ENCODE measurements around the gene WDR5.
A peak's percentile ranks its signal among the peaks of the same experiment; 100 is the strongest.
"Not testable (repeated sequence)": the region's sequence is repeated elsewhere in the genome, so short reads cannot be mapped to it uniquely, and the experiment has no call there.

WDR5 gene

DNA sequence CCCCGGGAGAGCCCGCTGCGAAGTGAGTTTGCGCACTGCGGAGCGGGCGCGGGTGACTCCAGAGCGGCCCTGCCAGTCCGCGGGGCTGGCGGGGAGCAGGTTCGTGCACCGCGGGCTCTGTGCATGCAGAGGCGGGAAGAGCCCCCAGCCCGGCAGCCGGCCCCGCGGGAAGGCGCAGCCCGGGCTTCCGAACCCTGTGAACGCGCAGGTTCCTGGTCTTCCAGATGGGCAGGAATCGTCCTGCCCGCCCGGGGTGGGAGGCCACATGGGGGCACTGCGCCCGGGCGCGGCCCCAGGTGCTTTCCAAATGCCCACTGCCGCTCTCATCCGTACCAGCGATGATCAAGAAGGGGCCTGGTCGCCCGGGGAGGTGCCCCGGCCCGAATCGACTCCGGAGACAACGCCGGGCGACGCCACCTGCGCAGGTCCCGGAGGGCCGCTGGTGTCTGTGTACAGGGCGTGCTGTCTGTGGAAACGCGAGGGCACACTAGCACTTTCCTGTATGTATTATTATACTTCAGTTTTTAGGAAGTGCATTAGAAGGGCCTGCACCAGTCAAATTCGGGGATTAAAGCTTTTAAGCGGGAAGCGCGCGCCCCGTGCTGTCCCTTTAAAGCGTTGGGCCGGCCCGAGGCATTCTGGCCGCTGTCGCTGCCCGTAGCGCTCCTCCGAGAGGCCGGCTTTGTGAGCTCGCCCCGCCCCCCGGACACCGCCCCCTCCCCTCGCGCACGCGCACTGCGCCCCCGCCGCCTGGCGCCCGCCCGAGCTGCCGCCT is at the start of gene WDR5:
Gene WDR5, plus strand, starts transcription at position 740 of the 775 bp plus-strand sequence. CDS start 3,796 bp downstream, outside the sequence.
- H3K4me3 ChIP-seq (ENCODE audit: low read depth, low read length), result peak within 1 kb of the TSS; percentile 100
- H3K36me3 ChIP-seq (ENCODE audit: insufficient read depth, low read length), result 0 out of 2 replicates have a peak, but pooled peaks cover 7% of the 10 kb centered on the region
- no peaks in the 10 kb centered on the region for H3K27me3 ChIP-seq (ENCODE audit: insufficient read depth, low read length)
- H3K27ac ChIP-seq (ENCODE audit: low read depth, low read length), result peak within 1 kb of the TSS; percentile 59; the same call in 1 of the 2 replicates
- H3K4me1 ChIP-seq (ENCODE audit: control insufficient read depth, insufficient read depth, low read length, unreplicated experiment), result peaks cover 33% of the 10 kb centered on the region
- H2AFZ ChIP-seq (ENCODE audit: low read length, unreplicated experiment), result peak within 1 kb of the TSS; percentile 100
- H3K79me2 ChIP-seq (ENCODE audit: control insufficient read depth, insufficient read depth, low read length, unreplicated experiment), result peaks cover 43% of the 10 kb centered on the region

DNA sequence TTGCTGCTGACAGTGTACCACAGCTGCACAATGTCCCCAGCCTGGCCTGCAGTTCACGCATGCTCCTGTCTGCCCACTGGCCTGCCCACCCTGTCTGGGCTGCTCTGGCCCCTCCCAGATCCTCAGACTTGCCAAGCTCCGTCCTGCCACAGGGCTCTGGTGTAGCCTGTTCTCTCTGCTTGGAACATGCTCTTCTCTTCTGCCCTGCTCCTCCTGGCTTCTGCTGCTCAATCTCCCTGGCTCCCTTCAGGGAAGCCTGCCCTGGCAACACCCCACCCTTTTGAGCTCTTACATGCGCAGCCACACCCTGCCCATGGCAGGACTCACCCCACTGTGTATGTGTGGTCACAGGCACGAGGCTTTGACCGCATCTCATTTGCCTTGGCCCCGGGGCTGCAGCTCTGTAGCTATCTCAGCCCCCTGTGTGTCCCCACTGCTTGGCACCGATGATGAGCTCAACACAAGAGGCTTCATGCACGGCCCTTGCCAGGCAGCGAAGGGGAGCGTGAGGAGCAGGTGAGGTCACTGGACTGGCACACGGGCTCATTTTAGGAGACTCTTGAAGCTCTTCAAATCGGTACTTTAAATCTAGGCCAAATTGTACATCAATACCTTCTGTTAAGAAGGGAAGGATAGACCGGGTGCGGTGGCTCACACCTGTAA is 47.7 kb upstream of the WDR5 start:
- H3K79me2 ChIP-seq (ENCODE audit: control insufficient read depth, insufficient read depth, low read length, unreplicated experiment), result no peaks in the 10 kb centered on the region
- H3K4me1 ChIP-seq (ENCODE audit: control insufficient read depth, insufficient read depth, low read length, unreplicated experiment), result no peaks in the 10 kb centered on the region
- no peaks in the 10 kb centered on the region for H3K36me3 ChIP-seq (ENCODE audit: insufficient read depth, low read length)
- H3K27me3 ChIP-seq (ENCODE audit: insufficient read depth, low read length), result peaks cover 25% of the 10 kb centered on the region
- no peak overlapping the region for H2AFZ ChIP-seq (ENCODE audit: low read length, unreplicated experiment)
- H3K4me3 ChIP-seq (ENCODE audit: low read depth, low read length), result no peak overlapping the region
- H3K27ac ChIP-seq (ENCODE audit: low read depth, low read length), result no peak overlapping the region

DNA sequence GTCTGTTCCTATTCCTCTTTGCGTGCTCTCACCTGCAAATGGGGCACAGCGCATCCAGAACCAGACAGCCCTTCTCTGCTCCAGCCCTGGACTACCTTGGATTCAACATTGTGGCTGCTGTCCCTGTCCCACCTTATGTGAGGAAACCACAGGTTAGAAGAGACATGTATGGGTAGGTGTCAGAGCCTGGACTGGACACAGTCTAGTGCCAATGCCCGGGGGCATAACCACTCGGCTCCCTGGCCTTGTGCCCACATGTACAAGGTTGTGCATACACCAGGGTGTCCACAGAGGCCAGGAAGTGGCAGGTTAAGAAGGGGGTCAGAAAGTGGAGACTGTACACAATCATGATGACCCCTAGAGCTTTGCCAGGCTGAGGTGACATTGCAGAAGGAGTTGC is 45.9 kb upstream of the WDR5 start:
- peaks cover 29% of the 10 kb centered on the region for H3K27me3 ChIP-seq (ENCODE audit: insufficient read depth, low read length)
- no peak overlapping the region for H2AFZ ChIP-seq (ENCODE audit: low read length, unreplicated experiment)
- no peaks in the 10 kb centered on the region for H3K4me1 ChIP-seq (ENCODE audit: control insufficient read depth, insufficient read depth, low read length, unreplicated experiment)
- H3K4me3 ChIP-seq (ENCODE audit: low read depth, low read length), result no peak overlapping the region
- no peaks in the 10 kb centered on the region for H3K36me3 ChIP-seq (ENCODE audit: insufficient read depth, low read length)
- no peaks in the 10 kb centered on the region for H3K79me2 ChIP-seq (ENCODE audit: control insufficient read depth, insufficient read depth, low read length, unreplicated experiment)
- H3K27ac ChIP-seq (ENCODE audit: low read depth, low read length), result no peak overlapping the region

DNA sequence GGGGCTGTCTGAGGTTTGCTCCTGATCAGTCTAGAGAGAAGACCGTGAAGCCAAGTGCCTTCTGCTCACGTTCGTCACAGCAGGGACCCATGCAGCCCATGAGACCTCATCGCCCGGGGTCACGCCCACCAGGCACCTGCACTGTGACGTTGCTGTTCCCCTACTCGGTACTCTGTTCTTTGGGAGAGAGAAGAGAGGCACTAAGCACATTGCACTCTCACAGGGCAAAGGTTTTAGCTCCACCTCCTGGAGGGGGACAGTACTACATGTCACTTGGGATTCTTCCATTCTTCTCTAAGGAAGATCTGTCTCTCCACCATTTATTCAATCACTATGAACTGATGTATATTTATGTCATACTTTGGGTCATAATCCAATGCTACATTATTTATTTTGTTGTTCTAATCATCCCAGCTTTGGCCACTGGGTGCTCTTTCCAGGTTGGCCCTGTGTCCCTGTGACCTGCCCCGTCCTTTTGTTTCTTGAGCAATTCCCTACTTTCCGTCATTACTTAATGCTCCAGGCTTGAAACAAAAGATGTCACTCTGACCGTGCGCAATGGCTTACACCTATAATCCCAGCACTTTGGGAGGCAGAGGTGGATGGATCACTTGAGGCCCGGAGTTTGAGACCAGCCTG is 36.6 kb upstream of the WDR5 start:
- Histone ChIP-seq H3K4me3 (ENCODE audit: low read depth, low read length) (no peak overlapping the region), H2AFZ (ENCODE audit: low read length, unreplicated experiment) (no peak overlapping the region), H3K79me2 (ENCODE audit: control insufficient read depth, insufficient read depth, low read length, unreplicated experiment) (no peaks in the 10 kb centered on the region), H3K4me1 (ENCODE audit: control insufficient read depth, insufficient read depth, low read length, unreplicated experiment) (no peaks in the 10 kb centered on the region), H3K36me3 (ENCODE audit: insufficient read depth, low read length) (no peaks in the 10 kb centered on the region), H3K27me3 (ENCODE audit: insufficient read depth, low read length) (peaks cover 24% of the 10 kb centered on the region), H3K27ac (ENCODE audit: low read depth, low read length) (no peak overlapping the region)

DNA sequence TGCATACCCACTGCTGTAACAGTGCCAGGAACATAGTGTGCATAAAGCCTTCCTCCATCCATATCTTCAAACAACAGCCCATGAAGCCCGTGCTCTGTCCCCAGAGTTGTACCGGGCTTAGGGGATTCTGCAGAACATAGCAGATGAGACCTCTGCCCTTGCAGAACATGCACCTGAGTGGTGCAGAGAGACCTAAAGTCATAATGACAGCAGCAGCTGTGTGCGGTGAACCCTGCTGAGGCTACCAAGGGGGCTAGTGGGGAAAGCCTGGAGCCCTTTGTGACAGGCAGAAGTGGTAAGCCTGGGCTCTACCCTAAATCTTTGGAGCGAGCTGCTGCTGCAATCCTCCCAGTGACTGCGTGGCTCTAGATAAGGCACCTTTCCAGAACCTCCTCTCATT is 35.8 kb upstream of the WDR5 start:
- no peaks in the 10 kb centered on the region for H3K4me1 ChIP-seq (ENCODE audit: control insufficient read depth, insufficient read depth, low read length, unreplicated experiment)
- H3K36me3 ChIP-seq (ENCODE audit: insufficient read depth, low read length), result no peaks in the 10 kb centered on the region
- H3K79me2 ChIP-seq (ENCODE audit: control insufficient read depth, insufficient read depth, low read length, unreplicated experiment), result no peaks in the 10 kb centered on the region
- no peak overlapping the region for H3K27ac ChIP-seq (ENCODE audit: low read depth, low read length)
- peaks cover 21% of the 10 kb centered on the region for H3K27me3 ChIP-seq (ENCODE audit: insufficient read depth, low read length)
- no peak overlapping the region for H3K4me3 ChIP-seq (ENCODE audit: low read depth, low read length)
- no peak overlapping the region for H2AFZ ChIP-seq (ENCODE audit: low read length, unreplicated experiment)

DNA sequence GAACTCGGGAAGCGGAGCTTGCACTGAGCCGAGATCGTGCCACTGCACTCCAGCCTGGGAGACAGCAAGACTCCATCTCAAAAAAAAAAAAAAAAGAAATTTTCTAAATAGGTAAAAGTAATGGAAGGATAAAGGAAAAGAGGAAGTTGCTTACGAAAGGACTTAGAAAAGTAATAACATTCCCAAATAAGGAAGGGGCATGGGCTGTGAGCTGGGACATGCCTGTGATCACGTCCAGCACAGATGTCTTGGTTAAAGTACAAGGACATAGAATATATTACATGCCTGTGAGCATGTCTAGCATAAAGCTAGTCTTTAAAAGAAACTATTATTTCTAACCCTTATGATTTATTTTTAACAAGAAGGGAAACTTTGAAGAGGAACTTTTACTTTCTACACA is 34.7 kb upstream of the WDR5 start:
- H2AFZ ChIP-seq (ENCODE audit: low read length, unreplicated experiment); H3K4me1 ChIP-seq (ENCODE audit: control insufficient read depth, insufficient read depth, low read length, unreplicated experiment); H3K36me3 ChIP-seq (ENCODE audit: insufficient read depth, low read length); H3K27ac ChIP-seq (ENCODE audit: low read depth, low read length); H3K4me3 ChIP-seq (ENCODE audit: low read depth, low read length); H3K79me2 ChIP-seq (ENCODE audit: control insufficient read depth, insufficient read depth, low read length, unreplicated experiment): not testable (repeated sequence)
- H3K27me3 ChIP-seq (ENCODE audit: insufficient read depth, low read length), result peaks cover 29% of the 10 kb centered on the region

DNA sequence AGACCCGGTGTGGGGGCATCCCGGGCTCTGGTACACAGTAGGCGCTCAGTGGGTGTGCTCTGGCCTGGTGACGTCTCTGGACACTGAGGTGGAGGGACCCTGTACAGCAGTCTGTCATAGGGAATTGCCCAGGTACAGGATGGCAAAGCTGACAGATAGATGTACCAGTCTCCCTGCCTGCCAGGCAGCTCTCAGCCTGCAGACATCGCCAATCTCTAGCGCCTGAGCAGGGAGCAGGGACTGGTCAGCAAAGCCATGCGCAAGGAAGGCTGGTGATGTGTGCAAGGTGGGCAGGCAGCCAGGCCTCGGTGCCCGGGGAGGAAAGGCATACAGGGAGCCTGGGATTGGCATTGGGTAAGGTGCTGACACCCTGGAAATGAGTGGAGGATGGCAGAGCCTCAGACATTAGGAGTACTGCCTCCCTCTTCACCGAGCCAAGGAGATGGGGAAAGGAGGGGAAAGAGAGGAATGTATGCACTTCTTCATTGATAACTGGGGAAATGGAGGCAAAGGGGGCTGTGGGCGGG is 34.2 kb upstream of the WDR5 start:
- H3K4me1 ChIP-seq (ENCODE audit: control insufficient read depth, insufficient read depth, low read length, unreplicated experiment), result no peaks in the 10 kb centered on the region
- H3K27me3 ChIP-seq (ENCODE audit: insufficient read depth, low read length), result peaks cover 32% of the 10 kb centered on the region
- H3K79me2 ChIP-seq (ENCODE audit: control insufficient read depth, insufficient read depth, low read length, unreplicated experiment), result no peaks in the 10 kb centered on the region
- no peak overlapping the region for H3K27ac ChIP-seq (ENCODE audit: low read depth, low read length)
- H3K4me3 ChIP-seq (ENCODE audit: low read depth, low read length), result no peak overlapping the region
- H2AFZ ChIP-seq (ENCODE audit: low read length, unreplicated experiment), result no peak overlapping the region
- no peaks in the 10 kb centered on the region for H3K36me3 ChIP-seq (ENCODE audit: insufficient read depth, low read length)

DNA sequence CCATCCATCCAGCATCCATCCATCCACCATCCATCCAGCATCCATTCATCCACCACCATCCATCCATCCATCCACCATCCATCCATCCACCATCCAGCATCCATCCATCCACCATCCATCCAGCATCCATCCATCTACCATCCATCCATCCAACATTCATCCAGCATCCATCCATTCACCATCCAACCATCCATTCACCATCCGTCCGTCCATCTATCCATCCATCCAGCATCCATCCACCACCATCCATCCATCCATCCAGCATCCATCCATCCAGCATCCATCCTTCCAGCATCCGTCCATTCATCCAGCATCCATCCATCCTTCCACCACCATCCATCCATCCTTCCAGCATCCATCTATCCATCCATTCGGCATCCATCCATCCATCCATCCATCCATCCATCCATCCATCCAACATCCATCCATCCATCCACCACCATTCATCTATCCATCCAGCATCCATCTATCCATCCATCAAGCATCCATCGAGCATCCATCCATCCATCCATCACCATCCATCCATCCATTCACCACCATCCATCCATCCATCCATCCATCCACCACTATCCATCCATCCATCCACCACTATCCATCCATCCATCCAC is 32.4 kb upstream of the WDR5 start:
- no peak overlapping the region for H2AFZ ChIP-seq (ENCODE audit: low read length, unreplicated experiment)
- H3K4me1 ChIP-seq (ENCODE audit: control insufficient read depth, insufficient read depth, low read length, unreplicated experiment), result no peaks in the 10 kb centered on the region
- peaks cover 37% of the 10 kb centered on the region for H3K27me3 ChIP-seq (ENCODE audit: insufficient read depth, low read length)
- H3K27ac ChIP-seq (ENCODE audit: low read depth, low read length), result no peak overlapping the region
- no peaks in the 10 kb centered on the region for H3K36me3 ChIP-seq (ENCODE audit: insufficient read depth, low read length)
- H3K79me2 ChIP-seq (ENCODE audit: control insufficient read depth, insufficient read depth, low read length, unreplicated experiment), result no peaks in the 10 kb centered on the region
- no peak overlapping the region for H3K4me3 ChIP-seq (ENCODE audit: low read depth, low read length)

DNA sequence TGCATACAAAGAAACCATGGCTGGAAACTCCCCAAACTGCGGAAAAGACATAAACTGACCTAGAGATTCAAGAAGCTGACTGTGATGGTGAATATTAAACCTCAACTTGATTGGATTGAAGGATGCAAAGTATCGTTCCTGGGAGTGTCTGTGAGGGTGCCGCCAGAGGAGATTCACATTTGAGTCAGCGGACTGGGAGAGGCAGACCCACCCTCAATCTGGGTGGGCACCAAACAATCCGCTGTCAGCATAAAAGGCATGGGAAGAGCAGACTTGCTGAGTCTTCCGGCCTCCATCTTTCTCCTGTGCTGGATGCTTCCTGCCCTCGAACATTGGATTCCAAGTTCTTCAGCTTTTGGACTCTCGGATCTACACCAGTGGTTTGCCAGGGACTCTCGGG is 24.8 kb upstream of the WDR5 start:
- H3K4me1 ChIP-seq (ENCODE audit: control insufficient read depth, insufficient read depth, low read length, unreplicated experiment), result no peaks in the 10 kb centered on the region
- no peaks in the 10 kb centered on the region for H3K79me2 ChIP-seq (ENCODE audit: control insufficient read depth, insufficient read depth, low read length, unreplicated experiment)
- no peaks in the 10 kb centered on the region for H3K36me3 ChIP-seq (ENCODE audit: insufficient read depth, low read length)
- H3K27ac ChIP-seq (ENCODE audit: low read depth, low read length), result no peak overlapping the region
- no peak overlapping the region for H3K4me3 ChIP-seq (ENCODE audit: low read depth, low read length)
- no peak overlapping the region for H2AFZ ChIP-seq (ENCODE audit: low read length, unreplicated experiment)
- peaks cover 8% of the 10 kb centered on the region; the same call in 1 of the 2 replicates for H3K27me3 ChIP-seq (ENCODE audit: insufficient read depth, low read length)

DNA sequence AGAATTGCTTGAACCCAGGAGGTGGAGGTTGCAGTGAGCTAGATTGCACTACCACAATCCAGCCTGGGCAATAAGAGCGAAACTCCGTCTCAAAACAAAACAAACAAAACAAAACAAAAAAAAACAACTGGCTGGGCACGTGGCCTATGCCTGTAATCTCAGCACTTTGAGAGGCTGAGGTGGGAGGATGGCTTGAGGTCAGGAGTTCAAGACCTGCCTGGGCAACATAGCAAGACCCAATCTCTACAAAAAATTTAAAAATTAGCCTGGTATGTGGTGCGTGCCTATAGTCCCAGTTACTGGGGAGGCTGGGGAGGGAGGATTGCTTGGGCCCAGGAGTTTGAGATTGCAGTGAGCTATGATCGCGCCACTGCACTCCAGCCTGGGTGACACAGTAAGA is 23.3 kb upstream of the WDR5 start:
- Histone ChIP-seq H3K4me3 (ENCODE audit: low read depth, low read length) (no peak overlapping the region), H3K36me3 (ENCODE audit: insufficient read depth, low read length) (no peaks in the 10 kb centered on the region), H3K27me3 (ENCODE audit: insufficient read depth, low read length) (0 out of 2 replicates have a peak, but pooled peaks cover 2% of the 10 kb centered on the region), H3K79me2 (ENCODE audit: control insufficient read depth, insufficient read depth, low read length, unreplicated experiment) (no peaks in the 10 kb centered on the region), H2AFZ (ENCODE audit: low read length, unreplicated experiment) (no peak overlapping the region), H3K4me1 (ENCODE audit: control insufficient read depth, insufficient read depth, low read length, unreplicated experiment) (no peaks in the 10 kb centered on the region), H3K27ac (ENCODE audit: low read depth, low read length) (no peak overlapping the region)

Measured in ACC112 (cell line).